Cardiac fibroblast (primary cell): ENCODE results near the gene PTPRJ.

ENCODE experiments used
- DNase-seq, 2 donors: peaks; one replicate each; pipeline versions ENCODE4 v3.0.0 to v3.0.0-alpha.2; 2010; ENCODE audit warnings: low read depth in 2 of 2
- H3K4me3 ChIP-seq, 2 donors: replicated peaks in 1 of 2; 1 replicate in 1 of 2; 2 replicates in 1 of 2; pipeline ENCODE4 v1.5.1; 2011; ENCODE audit warnings: low read depth in 2 of 2, low read length in 2 of 2, mild to moderate bottlenecking in 2 of 2, moderate library complexity in 1 of 2
- CTCF ChIP-seq: IDR thresholded peaks from one replicate; pipeline ENCODE4 v1.5.1; 2011; ENCODE audit warnings: low read depth, mild to moderate bottlenecking, low read length, inconsistent platforms

Gene PTPRJ

GRCh38 chr11:47987781-47988180, 7.4 kb downstream of the PTPRJ start:
- H3K4me3 ChIP-seq = no peak overlapping the region
- no peak for DNase-seq
- TF ChIP-seq CTCF = no peak

- no peak overlapping the region for H3K4me3 ChIP-seq
- no peak for TF ChIP-seq CTCF
- DNase-seq = no peak
Measured at GRCh38 chr11:47989779-47990178, 9.4 kb downstream of the PTPRJ start.

- no peak for DNase-seq
- no peak for TF ChIP-seq CTCF
- H3K4me3 ChIP-seq = no peak overlapping the region
Measured at GRCh38 chr11:47991266-47991830, 11.0 kb downstream of the PTPRJ start.

- no peak overlapping the region for H3K4me3 ChIP-seq
- no peak for DNase-seq
- TF ChIP-seq CTCF = no peak
Measured at GRCh38 chr11:47991894-47992293, 11.5 kb downstream of the PTPRJ start.

GRCh38 chr11:47992959-47993820, 12.8 kb downstream of the PTPRJ start:
- peak; percentile 76 to 86 for DNase-seq
- TF ChIP-seq CTCF = no peak
- H3K4me3 ChIP-seq = no peak overlapping the region

- no peak for TF ChIP-seq CTCF
- H3K4me3 ChIP-seq = no peak overlapping the region
- DNase-seq = no peak
Measured at GRCh38 chr11:47994417-47994816, 14.1 kb downstream of the PTPRJ start.
